ENCODE measurements around the gene OR2T29.
"Not testable (repeated sequence)": the region's sequence is repeated elsewhere in the genome, so short reads cannot be mapped to it uniquely, and the experiment has no call there.

The OR2T29 gene, protein sequence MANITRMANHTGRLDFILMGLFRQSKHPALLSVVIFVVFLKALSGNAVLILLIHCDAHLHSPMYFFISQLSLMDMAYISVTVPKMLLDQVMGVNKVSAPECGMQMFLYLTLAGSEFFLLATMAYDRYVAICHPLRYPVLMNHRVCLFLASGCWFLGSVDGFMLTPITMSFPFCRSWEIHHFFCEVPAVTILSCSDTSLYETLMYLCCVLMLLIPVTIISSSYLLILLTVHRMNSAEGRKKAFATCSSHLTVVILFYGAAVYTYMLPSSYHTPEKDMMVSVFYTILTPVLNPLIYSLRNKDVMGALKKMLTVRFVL

DNA sequence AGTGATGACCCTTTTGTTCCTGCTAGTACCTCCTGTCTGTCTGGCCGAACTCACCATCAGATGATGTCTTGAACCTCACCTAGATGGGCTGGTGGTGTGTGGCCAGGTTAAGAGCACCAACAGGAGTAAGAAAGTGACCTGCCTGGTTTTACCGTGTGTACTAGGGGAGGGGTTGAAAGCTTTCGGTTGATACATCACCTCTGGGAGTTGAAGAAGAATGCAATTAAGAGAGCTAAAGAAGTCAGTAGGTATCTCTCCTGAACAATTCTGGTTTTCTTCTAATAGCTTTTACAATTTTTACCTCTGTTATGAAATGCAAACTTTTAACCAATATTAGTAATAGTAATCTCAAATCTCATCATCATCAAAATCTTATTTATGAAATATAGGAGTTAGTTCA lies at the start of gene OR2T29:
TSS of gene OR2T29 (minus strand) at position 101 of the 400 bp plus-strand sequence. CDS start 3,281 bp downstream, outside the sequence.
- DNase-seq (ENCODE audit: low spot score); in situ Hi-C loops (cut with MboI; ENCODE audit: low sequenced_read_pairs, unreplicated experiment): not testable (repeated sequence)

DNA sequence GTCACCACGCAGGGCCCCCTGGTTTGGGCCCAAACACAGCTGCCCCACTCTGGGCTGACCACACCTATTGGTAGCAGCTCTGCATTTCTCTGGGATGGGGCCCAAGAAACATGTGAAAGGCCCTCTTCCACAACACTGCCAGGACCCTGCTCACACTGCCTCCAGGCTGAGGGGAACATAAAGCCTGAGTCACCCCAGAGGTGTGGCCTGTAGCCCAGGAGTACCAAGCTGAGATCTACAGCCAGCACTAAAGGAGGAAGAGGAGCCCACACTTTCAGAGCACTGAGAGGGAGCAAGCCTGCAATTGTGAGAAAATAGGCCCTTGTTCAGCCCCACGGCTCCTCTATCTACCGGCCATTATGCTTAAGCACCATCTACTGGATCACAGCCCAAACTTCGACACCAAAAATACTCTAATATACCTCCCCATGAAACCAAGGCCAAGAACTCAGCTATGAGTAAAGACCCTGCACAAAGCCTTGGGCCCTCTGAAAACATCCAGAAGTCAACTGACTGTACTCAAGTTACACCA lies 49.4 kb upstream of the OR2T29 start:
- no peak for DNase-seq (ENCODE audit: low spot score)
- in situ Hi-C loops (cut with MboI; ENCODE audit: low sequenced_read_pairs, unreplicated experiment): loop anchor here (10.0 kb wide), 1 partner anchor 207 kb away; the partner anchor contains the start of gene OR2T1
- TF ChIP-seq, protein P1, sequence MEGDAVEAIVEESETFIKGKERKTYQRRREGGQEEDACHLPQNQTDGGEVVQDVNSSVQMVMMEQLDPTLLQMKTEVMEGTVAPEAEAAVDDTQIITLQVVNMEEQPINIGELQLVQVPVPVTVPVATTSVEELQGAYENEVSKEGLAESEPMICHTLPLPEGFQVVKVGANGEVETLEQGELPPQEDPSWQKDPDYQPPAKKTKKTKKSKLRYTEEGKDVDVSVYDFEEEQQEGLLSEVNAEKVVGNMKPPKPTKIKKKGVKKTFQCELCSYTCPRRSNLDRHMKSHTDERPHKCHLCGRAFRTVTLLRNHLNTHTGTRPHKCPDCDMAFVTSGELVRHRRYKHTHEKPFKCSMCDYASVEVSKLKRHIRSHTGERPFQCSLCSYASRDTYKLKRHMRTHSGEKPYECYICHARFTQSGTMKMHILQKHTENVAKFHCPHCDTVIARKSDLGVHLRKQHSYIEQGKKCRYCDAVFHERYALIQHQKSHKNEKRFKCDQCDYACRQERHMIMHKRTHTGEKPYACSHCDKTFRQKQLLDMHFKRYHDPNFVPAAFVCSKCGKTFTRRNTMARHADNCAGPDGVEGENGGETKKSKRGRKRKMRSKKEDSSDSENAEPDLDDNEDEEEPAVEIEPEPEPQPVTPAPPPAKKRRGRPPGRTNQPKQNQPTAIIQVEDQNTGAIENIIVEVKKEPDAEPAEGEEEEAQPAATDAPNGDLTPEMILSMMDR (IDR thresholded peaks at IDR 0.05; ENCODE audit: borderline replicate concordance, control extremely low read depth, extremely low read depth, insufficient read depth, missing control alignments): no peak

DNA sequence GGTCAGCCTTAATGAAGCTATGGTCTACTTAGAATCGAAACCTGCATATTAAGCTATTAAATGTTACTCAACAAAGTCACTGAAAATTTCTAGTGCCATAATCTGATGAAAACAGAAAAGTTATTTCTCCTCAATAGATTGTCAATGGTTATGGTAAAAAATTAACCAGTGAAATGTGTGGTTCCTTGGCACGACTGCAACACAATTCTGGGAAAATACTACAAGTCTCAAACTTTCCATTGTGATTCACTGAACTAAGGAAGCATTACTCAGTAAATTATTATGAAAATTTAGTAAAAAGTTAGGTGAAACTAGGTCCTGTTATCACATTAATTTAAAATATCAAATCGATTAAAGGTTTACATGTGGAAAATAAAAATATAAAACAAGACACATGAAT lies 47.7 kb upstream of the OR2T29 start:
- TF ChIP-seq, protein P1 (IDR thresholded peaks at IDR 0.05; ENCODE audit: borderline replicate concordance, control extremely low read depth, extremely low read depth, insufficient read depth, missing control alignments): no peak
- in situ Hi-C loops (cut with MboI; ENCODE audit: low sequenced_read_pairs, unreplicated experiment): loop anchor here (10.0 kb wide), 1 partner anchor 206 kb away; the partner anchor contains the start of gene OR2T1
- DNase-seq (ENCODE audit: low spot score): no peak

DNA sequence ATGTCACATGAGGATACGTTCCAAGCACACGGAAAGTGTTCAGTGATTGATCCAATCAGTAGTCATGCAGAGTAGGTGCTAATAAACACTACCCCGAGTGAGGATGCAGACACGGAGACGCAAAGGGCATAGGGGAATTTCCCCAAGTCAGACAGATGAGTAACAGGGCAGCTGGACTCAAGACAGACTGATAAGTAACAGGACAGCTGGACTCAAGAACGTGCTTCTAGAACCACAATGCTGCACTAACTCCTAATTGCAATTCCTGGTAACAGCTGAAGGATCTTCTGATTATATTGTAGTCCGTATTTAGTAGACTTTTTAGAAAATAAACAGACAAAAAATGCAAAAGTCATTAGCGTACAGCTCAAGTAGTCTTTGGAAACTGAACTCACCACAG lies 36.8 kb upstream of the OR2T29 start:
- no peak for DNase-seq (ENCODE audit: low spot score)
- in situ Hi-C loops (cut with MboI; ENCODE audit: low sequenced_read_pairs, unreplicated experiment): no loop called here
- TF ChIP-seq, protein P1 (IDR thresholded peaks at IDR 0.05; ENCODE audit: borderline replicate concordance, control extremely low read depth, extremely low read depth, insufficient read depth, missing control alignments): no peak

DNA sequence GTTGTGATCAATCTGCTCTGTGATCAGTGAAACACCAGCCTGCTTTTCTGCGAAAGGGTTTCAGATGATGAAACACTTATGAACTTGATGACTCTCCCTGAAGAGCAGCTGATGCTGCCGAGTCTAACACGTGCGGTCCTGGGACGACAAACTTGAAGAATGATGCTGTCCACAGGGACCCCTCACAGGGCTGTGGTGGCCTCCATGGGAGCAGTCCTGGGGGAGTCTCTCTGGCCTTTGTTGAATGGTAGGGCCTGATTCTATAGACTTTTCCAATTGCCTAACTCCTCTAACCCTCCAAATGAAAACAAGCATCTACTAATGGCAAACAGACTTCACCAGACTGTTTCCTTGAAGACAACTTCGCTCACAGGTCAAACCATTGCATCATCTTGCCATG lies 35.0 kb upstream of the OR2T29 start, which contains the start of gene OR2T10:
TSS of gene OR2T10 (minus strand) at position 112 of the 400 bp plus-strand sequence. CDS start 3,932 bp downstream, outside the sequence.
- in situ Hi-C loops (cut with MboI; ENCODE audit: low sequenced_read_pairs, unreplicated experiment): no loop called here
- TF ChIP-seq, protein P1 (IDR thresholded peaks at IDR 0.05; ENCODE audit: borderline replicate concordance, control extremely low read depth, extremely low read depth, insufficient read depth, missing control alignments): no peak
- DNase-seq (ENCODE audit: low spot score): no peak

DNA sequence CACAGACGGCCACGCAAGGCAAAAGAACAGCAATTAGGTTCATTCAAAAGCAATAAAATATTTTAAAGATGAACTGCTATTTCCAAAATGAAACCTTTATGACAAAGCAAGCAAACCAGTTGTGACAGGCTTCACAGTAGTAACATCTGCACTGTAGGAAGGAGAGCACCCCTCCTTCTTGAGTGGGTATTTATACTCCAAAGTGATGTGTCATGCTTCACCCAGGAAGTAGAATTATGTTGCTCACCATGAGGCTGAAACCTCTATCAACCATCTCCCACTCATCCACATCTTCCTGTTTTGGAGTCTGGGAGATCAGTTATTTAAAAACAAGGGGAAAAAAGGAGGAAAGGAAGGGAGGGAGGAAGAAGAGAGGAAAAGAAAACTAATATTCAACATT lies 34.0 kb upstream of the OR2T29 start:
- in situ Hi-C loops (cut with MboI; ENCODE audit: low sequenced_read_pairs, unreplicated experiment): no loop called here
- TF ChIP-seq, protein P1 (IDR thresholded peaks at IDR 0.05; ENCODE audit: borderline replicate concordance, control extremely low read depth, extremely low read depth, insufficient read depth, missing control alignments): no peak
- DNase-seq (ENCODE audit: low spot score): no peak

DNA sequence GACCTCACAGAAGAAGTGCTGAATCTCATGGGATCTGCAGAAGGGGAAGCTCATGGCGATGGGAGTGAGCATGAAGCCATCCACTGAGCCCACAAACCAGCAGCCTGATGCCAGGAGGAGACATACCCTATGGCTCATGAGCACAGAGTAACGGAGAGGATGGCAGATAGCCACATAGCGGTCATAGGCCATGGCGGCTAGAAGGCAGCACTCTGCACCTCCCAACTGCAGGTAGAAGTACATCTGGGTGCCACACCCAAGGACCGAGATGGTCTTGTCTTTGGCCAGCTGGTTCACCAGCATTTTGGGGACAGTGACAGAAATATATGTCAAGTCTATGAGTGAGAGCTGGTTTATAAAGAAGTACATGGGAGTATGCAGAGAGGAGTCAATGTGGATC lies 30.7 kb upstream of the OR2T29 start:
- no peak for DNase-seq (ENCODE audit: low spot score)
- TF ChIP-seq, protein P1 (IDR thresholded peaks at IDR 0.05; ENCODE audit: borderline replicate concordance, control extremely low read depth, extremely low read depth, insufficient read depth, missing control alignments): no peak
- in situ Hi-C loops (cut with MboI; ENCODE audit: low sequenced_read_pairs, unreplicated experiment): no loop called here

All from GM13976 (cell line).